ENCODE results near the gene C14orf93. TPM values are rescaled to one million over a fixed set of nuclear protein-coding genes. Genes with fewer than 3 reads are reported as not detected.

Gene C14orf93
- polyA plus RNA-seq, 1 donor from 2014 or later, result 4.7 TPM

GRCh38 chr14:23053426-23053825, 43.5 kb upstream of the C14orf93 start:
- H3K27me3 ChIP-seq (ENCODE audit: insufficient read depth, low read depth, low read length), result no peaks in the 10 kb centered on the region
- no peak overlapping the region for H3K4me2 ChIP-seq (ENCODE audit: low read length)
- no peak overlapping the region for H2AFZ ChIP-seq (ENCODE audit: low read depth, low read length)
- H3K36me3 ChIP-seq (ENCODE audit: insufficient read depth, low read length), result no peaks in the 10 kb centered on the region
- no peaks in the 10 kb centered on the region for H3K9me2 ChIP-seq (ENCODE audit: insufficient read depth, low read length)
- no peak overlapping the region for H3K4me3 ChIP-seq (ENCODE audit: low read length)
- no peaks in the 10 kb centered on the region for H3K9me3 ChIP-seq (ENCODE audit: low read length)
- H3K9ac ChIP-seq (ENCODE audit: low read length), result no peak overlapping the region
- TF ChIP-seq MXI1 (conservative IDR thresholded peaks at IDR 0.05; ENCODE audit: poor library complexity, severe bottlenecking) (no peak), SMC3 (conservative IDR thresholded peaks at IDR 0.05; ENCODE audit: poor library complexity) (no peak), REST (IDR thresholded peaks at IDR 0.05; ENCODE audit: borderline replicate concordance) (no peak), CTCF (IDR thresholded peaks at IDR 0.05; ENCODE audit: poor library complexity, severe bottlenecking) (no peak), RAD21 (conservative IDR thresholded peaks at IDR 0.05) (no peak), POLR2AphosphoS5 (IDR thresholded peaks at IDR 0.05) (no peak), EZH2 (IDR thresholded peaks at IDR 0.05; ENCODE audit: borderline replicate concordance, insufficient read depth, low read length, poor library complexity, severe bottlenecking) (no peak), EP300 (conservative IDR thresholded peaks at IDR 0.05; ENCODE audit: poor library complexity, severe bottlenecking) (no peak), TAF1 (IDR thresholded peaks at IDR 0.05; ENCODE audit: low read depth) (no peak)
- H3K79me2 ChIP-seq (replicated peaks; ENCODE audit: insufficient read depth, low read length), result peaks cover 6% of the 10 kb centered on the region
- H3F3A ChIP-seq (ENCODE audit: insufficient read depth, low read length, poor library complexity, severe bottlenecking), result no peaks in the 10 kb centered on the region
- no peaks in the 10 kb centered on the region for H4K20me1 ChIP-seq (ENCODE audit: insufficient read depth)
- H3K27ac ChIP-seq (ENCODE audit: low read length), result no peak overlapping the region

GRCh38 chr14:23052671-23053070, 42.7 kb upstream of the C14orf93 start:
- peaks cover 6% of the 10 kb centered on the region for H3K79me2 ChIP-seq (replicated peaks; ENCODE audit: insufficient read depth, low read length)
- no peak overlapping the region for H3K4me2 ChIP-seq (ENCODE audit: low read length)
- H3K9me2 ChIP-seq (ENCODE audit: insufficient read depth, low read length), result no peaks in the 10 kb centered on the region
- H3F3A ChIP-seq (ENCODE audit: insufficient read depth, low read length, poor library complexity, severe bottlenecking), result no peaks in the 10 kb centered on the region
- H3K36me3 ChIP-seq (ENCODE audit: insufficient read depth, low read length), result no peaks in the 10 kb centered on the region
- no peak overlapping the region for H3K27ac ChIP-seq (ENCODE audit: low read length)
- H3K9ac ChIP-seq (ENCODE audit: low read length), result no peak overlapping the region
- TF ChIP-seq TAF1 (IDR thresholded peaks at IDR 0.05; ENCODE audit: low read depth) (no peak), CTCF (IDR thresholded peaks at IDR 0.05; ENCODE audit: poor library complexity, severe bottlenecking) (no peak), RAD21 (conservative IDR thresholded peaks at IDR 0.05) (no peak), EP300 (conservative IDR thresholded peaks at IDR 0.05; ENCODE audit: poor library complexity, severe bottlenecking) (no peak), EZH2 (IDR thresholded peaks at IDR 0.05; ENCODE audit: borderline replicate concordance, insufficient read depth, low read length, poor library complexity, severe bottlenecking) (no peak), SMC3 (conservative IDR thresholded peaks at IDR 0.05; ENCODE audit: poor library complexity) (no peak), REST (IDR thresholded peaks at IDR 0.05; ENCODE audit: borderline replicate concordance) (no peak), POLR2AphosphoS5 (IDR thresholded peaks at IDR 0.05) (no peak), MXI1 (conservative IDR thresholded peaks at IDR 0.05; ENCODE audit: poor library complexity, severe bottlenecking) (no peak)
- no peaks in the 10 kb centered on the region for H3K27me3 ChIP-seq (ENCODE audit: insufficient read depth, low read depth, low read length)
- no peak overlapping the region for H3K4me3 ChIP-seq (ENCODE audit: low read length)
- H4K20me1 ChIP-seq (ENCODE audit: insufficient read depth), result no peaks in the 10 kb centered on the region
- H3K9me3 ChIP-seq (ENCODE audit: low read length), result no peaks in the 10 kb centered on the region
- H2AFZ ChIP-seq (ENCODE audit: low read depth, low read length), result no peak overlapping the region

All from neural cell (in vitro differentiated cells).